Neural crest cell (in vitro differentiated cells): ENCODE measurements around the gene LRMDA. TPM values are rescaled to one million over a fixed set of nuclear protein-coding genes. Genes with fewer than 3 reads are reported as not detected.
"Not testable (repeated sequence)": the region's sequence is repeated elsewhere in the genome, so short reads cannot be mapped to it uniquely, and the experiment has no call there.

Experiments used
- DNase-seq: peaks from one replicate; pipeline ENCODE4 v3.0.0; 2021; ENCODE audit warnings: low read depth, mixed read lengths, low spot score
- H3K27ac Mint-ChIP-seq: one replicate; pipeline ENCODE4 v1.8.0; 2021; ENCODE audit warnings: mild to moderate bottlenecking, mixed read lengths; ENCODE audit not compliant: unreplicated experiment
- H3K27me3 Mint-ChIP-seq: 2 replicates; pipeline ENCODE4 v1.8.0; 2021; ENCODE audit warnings: low read depth, mild to moderate bottlenecking, mixed read lengths
- H3K36me3 Mint-ChIP-seq: 2 replicates; pipeline ENCODE4 v1.8.0; 2021; ENCODE audit warnings: low read depth, mild to moderate bottlenecking, mixed read lengths
- H3K4me1 Mint-ChIP-seq: 2 replicates; pipeline ENCODE4 v1.8.0; 2021; ENCODE audit warnings: mixed read lengths
- H3K4me3 Mint-ChIP-seq: one replicate; pipeline ENCODE4 v1.8.0; 2021; ENCODE audit warnings: mild to moderate bottlenecking, mixed read lengths
- H3K9me3 Mint-ChIP-seq: 2 replicates; pipeline ENCODE4 v1.8.0; 2021; ENCODE audit warnings: mixed read lengths
- CTCF ChIP-seq: fragments of 200-600 bp; sonication (generic); conservative IDR thresholded peaks from 2 replicates; pipeline ENCODE4 v1.5.0; 2021; ENCODE audit warnings: antibody characterized with exemption, mild to moderate bottlenecking
- total RNA-seq: library from RNA; stranded (reverse); gene quantifications from 2 replicates; pipeline ENCODE4 v1.2.1, GENCODE V29; 2021

Gene LRMDA
- total RNA-seq, 1 donor from 2014 or later = 3.1 TPM

DNA sequence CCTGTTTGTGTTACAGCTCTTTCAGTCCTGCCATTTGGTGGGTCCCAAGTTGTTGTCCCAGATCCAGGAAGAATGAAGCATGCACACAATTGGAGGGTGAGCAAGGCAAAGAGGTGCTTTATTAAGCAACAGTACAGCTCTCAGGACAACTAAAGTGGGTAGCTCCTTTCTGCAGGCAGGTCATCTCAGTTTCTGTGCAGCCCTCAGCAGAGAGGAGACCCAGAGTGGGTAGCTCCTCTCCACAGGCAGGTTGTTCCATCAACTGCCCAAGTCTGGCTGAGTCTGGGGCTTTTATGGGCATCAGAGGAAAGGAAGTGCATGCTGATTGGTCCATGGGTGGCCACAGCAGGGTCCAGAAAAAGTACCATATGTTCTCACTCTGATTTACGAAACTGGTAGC lies 624.5 kb downstream of the LRMDA start:
- DNase-seq = no peak
- Mint-ChIP-seq H3K4me1 (peaks cover 30% of the 10 kb centered on the region), H3K9me3 (peaks cover 10% of the 10 kb centered on the region), H3K4me3 (no peak overlapping the region), H3K27ac (no peak overlapping the region), H3K36me3 (no peaks in the 10 kb centered on the region), H3K27me3 (peaks cover 32% of the 10 kb centered on the region)
- TF ChIP-seq CTCF = no peak

- not testable (repeated sequence) for H3K27ac Mint-ChIP-seq, H3K9me3 Mint-ChIP-seq, H3K4me3 Mint-ChIP-seq, H3K36me3 Mint-ChIP-seq, H3K27me3 Mint-ChIP-seq, DNase-seq
- H3K4me1 Mint-ChIP-seq = peaks cover 22% of the 10 kb centered on the region
Observed at GRCh38 chr10:76060993-76061392, 629.6 kb downstream of the LRMDA start.

DNA sequence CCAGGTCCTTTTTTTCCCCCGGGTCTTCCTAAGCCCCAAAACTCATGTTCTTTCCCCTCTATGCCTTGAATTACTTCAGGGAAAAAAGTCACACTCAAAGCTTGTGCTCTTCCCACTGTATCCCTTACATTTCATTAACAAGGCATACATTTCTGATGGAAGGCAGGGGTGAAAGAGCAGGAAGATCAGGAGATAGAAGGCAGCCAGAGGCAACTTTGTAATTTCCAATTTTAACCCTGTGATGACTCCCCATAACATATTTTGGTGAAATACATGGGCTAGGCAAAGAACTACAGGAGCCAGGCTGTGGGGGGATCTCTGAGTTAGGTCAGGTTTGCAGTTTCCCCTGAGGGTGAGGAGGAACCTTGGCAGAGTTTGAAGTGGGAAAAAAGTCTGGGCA lies 635.0 kb downstream of the LRMDA start:
- DNase-seq = no peak
- H3K36me3 Mint-ChIP-seq = peaks cover 9% of the 10 kb centered on the region
- H3K9me3 Mint-ChIP-seq = peaks cover 9% of the 10 kb centered on the region
- peaks cover 22% of the 10 kb centered on the region for H3K4me1 Mint-ChIP-seq
- H3K4me3 Mint-ChIP-seq = no peak overlapping the region
- no peak for TF ChIP-seq CTCF
- no peak overlapping the region for H3K27ac Mint-ChIP-seq
- peaks cover 2% of the 10 kb centered on the region for H3K27me3 Mint-ChIP-seq

- no peak for TF ChIP-seq CTCF
Observed at GRCh38 chr10:76067447-76067846, 636.0 kb downstream of the LRMDA start.

GRCh38 chr10:76068856-76069255 lies 637.4 kb downstream of the LRMDA start:
- TF ChIP-seq CTCF = no peak
- Mint-ChIP-seq H3K27ac (no peak overlapping the region), H3K4me1 (peaks cover under 1% of the 10 kb centered on the region), H3K4me3 (no peak overlapping the region), H3K27me3 (peaks cover 2% of the 10 kb centered on the region), H3K9me3 (peaks cover 9% of the 10 kb centered on the region), H3K36me3 (peaks cover 9% of the 10 kb centered on the region)
- no peak for DNase-seq

More at GRCh38 chr10:76067447-76067846, 636.0 kb downstream of the LRMDA start:
- H3K27ac Mint-ChIP-seq = no peak overlapping the region
- no peak overlapping the region for H3K4me3 Mint-ChIP-seq
- H3K36me3 Mint-ChIP-seq = peaks cover 9% of the 10 kb centered on the region
- DNase-seq = no peak
- H3K27me3 Mint-ChIP-seq = peaks cover 2% of the 10 kb centered on the region
- peaks cover 9% of the 10 kb centered on the region for H3K9me3 Mint-ChIP-seq
- H3K4me1 Mint-ChIP-seq = peaks cover 14% of the 10 kb centered on the region

- Mint-ChIP-seq H3K4me1 (no peaks in the 10 kb centered on the region), H3K27me3 (peaks cover 2% of the 10 kb centered on the region), H3K36me3 (peaks cover 7% of the 10 kb centered on the region), H3K4me3 (no peak overlapping the region), H3K9me3 (peaks cover 14% of the 10 kb centered on the region), H3K27ac (peak overlapping the region; percentile 95)
- DNase-seq = no peak
- TF ChIP-seq CTCF = no peak
Observed at GRCh38 chr10:76070916-76071315, 639.5 kb downstream of the LRMDA start.
